H9 (cell line): ENCODE measurements around the gene PRSS2. TPM values are rescaled to one million over a fixed set of nuclear protein-coding genes. Genes with fewer than 3 reads are reported as not detected.

Experiments
- DNase-seq: peaks from one replicate; pipeline ENCODE4 v3.0.0-alpha.2; 2017
- H2AFZ ChIP-seq: one replicate; pipeline ENCODE4 v1.6.1; 2013; ENCODE audit warnings: mild to moderate bottlenecking, low read length, control low read depth, moderate library complexity
- H2AK5ac ChIP-seq: 2 replicates; pipeline ENCODE4 v1.6.1; 2013; ENCODE audit warnings: low read length, control low read depth, mixed read lengths; ENCODE audit not compliant: insufficient read length
- H2BK120ac ChIP-seq: one replicate; pipeline ENCODE4 v1.6.1; 2013; ENCODE audit warnings: low read depth, mild to moderate bottlenecking, low read length, control low read depth, inconsistent platforms; ENCODE audit not compliant: poor library complexity, severe bottlenecking
- H2BK12ac ChIP-seq: 2 replicates; pipeline ENCODE4 v1.6.1; 2013; ENCODE audit warnings: low read length, control low read depth, mixed read lengths, low read depth; ENCODE audit not compliant: insufficient read length
- H2BK15ac ChIP-seq: 2 replicates; pipeline ENCODE4 v1.6.1; 2013; ENCODE audit warnings: low read depth, low read length, control low read depth
- H2BK20ac ChIP-seq: one replicate; pipeline ENCODE4 v1.6.1; 2013; ENCODE audit warnings: low read depth, mild to moderate bottlenecking, low read length, control low read depth, inconsistent platforms; ENCODE audit not compliant: poor library complexity, severe bottlenecking
- H2BK5ac ChIP-seq: 2 replicates; pipeline ENCODE4 v1.6.1; 2013; ENCODE audit warnings: low read length, control low read depth, mixed read lengths; ENCODE audit not compliant: insufficient read length
- H3K14ac ChIP-seq: 2 replicates; pipeline ENCODE4 v1.6.1; 2013; ENCODE audit warnings: low read length, control low read depth; ENCODE audit not compliant: insufficient read depth
- H3K18ac ChIP-seq: 2 replicates; pipeline ENCODE4 v1.6.1; 2013; ENCODE audit warnings: low read depth, mild to moderate bottlenecking, mixed read lengths, low read length, control low read depth; ENCODE audit not compliant: insufficient read length
- H3K23ac ChIP-seq: 2 replicates; pipeline ENCODE4 v1.6.1; 2013; ENCODE audit warnings: low read length, control low read depth, mixed read lengths, low read depth; ENCODE audit not compliant: insufficient read length
- H3K23me2 ChIP-seq: 2 replicates; pipeline ENCODE4 v1.6.1; 2013; ENCODE audit warnings: low read depth, mild to moderate bottlenecking, mixed read lengths, low read length, control low read depth; ENCODE audit not compliant: insufficient read length, poor library complexity, severe bottlenecking
- H3K27ac ChIP-seq: 2 replicates; pipeline ENCODE4 v1.5.1; 2013; ENCODE audit warnings: low read length, control low read depth, mixed read lengths, low read depth; ENCODE audit not compliant: insufficient read length
- H3K27me3 ChIP-seq: 2 replicates; pipeline ENCODE4 v1.6.1; 2013; ENCODE audit warnings: low read length, control low read depth, inconsistent platforms; ENCODE audit not compliant: insufficient read depth
- H3K4ac ChIP-seq: 2 replicates; pipeline ENCODE4 v1.6.1; 2013; ENCODE audit warnings: low read depth, mild to moderate bottlenecking, control low read depth, inconsistent platforms, low read length, moderate library complexity
- H3K4me1 ChIP-seq: 2 replicates; pipeline ENCODE4 v1.6.1; 2013; ENCODE audit warnings: low read length, control low read depth, inconsistent platforms; ENCODE audit not compliant: insufficient read depth
- H3K4me2 ChIP-seq: 2 replicates; pipeline ENCODE4 v1.6.1; 2013; ENCODE audit warnings: low read length, control low read depth, mixed read lengths; ENCODE audit not compliant: insufficient read length, insufficient read depth
- H3K56ac ChIP-seq: 2 replicates; pipeline ENCODE4 v1.6.1; 2013; ENCODE audit warnings: low read depth, mild to moderate bottlenecking, mixed read lengths, low read length, control low read depth; ENCODE audit not compliant: insufficient read length
- H3K79me1 ChIP-seq: 2 replicates; pipeline ENCODE4 v1.6.1; 2013; ENCODE audit warnings: low read depth, mild to moderate bottlenecking, moderate library complexity, low read length, control low read depth, inconsistent platforms; ENCODE audit not compliant: insufficient read depth, poor library complexity, severe bottlenecking
- H3K79me2 ChIP-seq: 2 replicates; pipeline ENCODE4 v1.6.1; 2013; ENCODE audit warnings: low read length, control low read depth, inconsistent platforms; ENCODE audit not compliant: insufficient read depth
- H3K9ac ChIP-seq: 2 replicates; pipeline ENCODE4 v1.6.1; 2013; ENCODE audit warnings: low read length, control low read depth, mixed read lengths; ENCODE audit not compliant: insufficient read length; ENCODE audit errors: extremely low read depth
- H3K9me3 ChIP-seq: one replicate; pipeline ENCODE4 v1.6.1; 2013; ENCODE audit warnings: low read depth, low read length, inconsistent platforms; ENCODE audit not compliant: control insufficient read depth
- H3T11ph ChIP-seq: one replicate; pipeline ENCODE4 v1.6.1; 2013; ENCODE audit warnings: mild to moderate bottlenecking, low read length, control low read depth, inconsistent platforms
- H4K20me1 ChIP-seq: one replicate; pipeline ENCODE4 v1.6.1; 2013; ENCODE audit not compliant: control insufficient read depth, insufficient read length, insufficient read depth
- H4K5ac ChIP-seq: 2 replicates; pipeline ENCODE4 v1.6.1; 2013; ENCODE audit warnings: low read depth, mild to moderate bottlenecking, mixed read lengths, low read length, control low read depth; ENCODE audit not compliant: insufficient read length
- H4K8ac ChIP-seq: replicated peaks from 2 replicates; pipeline ENCODE4 v1.6.1; 2013; ENCODE audit warnings: low read length, control low read depth, mixed read lengths, low read depth; ENCODE audit not compliant: insufficient read length
- H4K91ac ChIP-seq: 2 replicates; pipeline ENCODE4 v1.6.1; 2013; ENCODE audit warnings: low read depth, mild to moderate bottlenecking, moderate library complexity, mixed read lengths, low read length, control low read depth; ENCODE audit not compliant: insufficient read length
- H3K27ac Mint-ChIP-seq, 3 experiments: 2 replicates in 2 of 3; 3 replicates in 1 of 3; pipeline ENCODE4 v1.8.0; 2020 to 2021; ENCODE audit warnings: mixed read lengths in 3 of 3, mild to moderate bottlenecking in 1 of 3, moderate library complexity in 1 of 3
- H3K27me3 Mint-ChIP-seq: 2 replicates; pipeline ENCODE4 v1.8.0; 2021; ENCODE audit warnings: low read depth, mild to moderate bottlenecking, moderate library complexity, mixed read lengths
- H3K36me3 Mint-ChIP-seq, 3 experiments: 2 replicates in 2 of 3; 3 replicates in 1 of 3; pipeline ENCODE4 v1.8.0; 2020 to 2021; ENCODE audit warnings: low read depth in 3 of 3, mixed read lengths in 3 of 3; ENCODE audit not compliant: insufficient read depth in 1 of 3
- H3K4me1 Mint-ChIP-seq, 2 experiments: 2 replicates each; pipeline ENCODE4 v1.8.0; 2020; ENCODE audit warnings: mixed read lengths in 2 of 2
- H3K4me3 Mint-ChIP-seq, 2 experiments: 2 replicates in 1 of 2; 3 replicates in 1 of 2; pipeline ENCODE4 v1.8.0; 2020 to 2021; ENCODE audit warnings: mild to moderate bottlenecking in 2 of 2, mixed read lengths in 2 of 2, moderate library complexity in 1 of 2
- H3K9me3 Mint-ChIP-seq, 2 experiments: 2 replicates in 1 of 2; 3 replicates in 1 of 2; pipeline ENCODE4 v1.8.0; 2020; ENCODE audit warnings: mild to moderate bottlenecking in 2 of 2, mixed read lengths in 2 of 2, moderate library complexity in 1 of 2
- CTCF ChIP-seq: fragments of 200-600 bp; sonication (generic); conservative IDR thresholded peaks from 3 replicates; pipeline ENCODE4 v1.8.0; 2021; ENCODE audit warnings: antibody characterized with exemption, mild to moderate bottlenecking
- WGBS: extraction: QIAGEN DNeasy Blood & Tissue Kit; methylation state at CpG from one replicate; pipeline ENCODE4 v1.1.7; 2013; ENCODE audit warnings: missing lambda C conversion rate, low lambda C conversion rate, mixed read lengths; ENCODE audit not compliant: insufficient read length; ENCODE audit errors: extremely low coverage; 5-methylcytosine and 5-hydroxymethylcytosine counted together
- total RNA-seq: library from RNA; stranded (reverse); gene quantifications from 2 replicates; pipeline ENCODE4 v1.2.1, GENCODE V29; 2021

The PRSS2 gene
- total RNA-seq, 1 experiment from 2014 or later: not detected

- Histone ChIP-seq H3K18ac (no peak overlapping the region), H2AFZ (no peak overlapping the region), H2AK5ac (no peak overlapping the region), H3K79me1 (no peaks in the 10 kb centered on the region), H4K5ac (no peak overlapping the region), H3K56ac (no peak overlapping the region), H2BK15ac (no peak overlapping the region), H4K20me1 (no peaks in the 10 kb centered on the region), H3K4ac (no peak overlapping the region), H3K4me1 (peaks cover under 1% of the 10 kb centered on the region; the same call in 1 of the 2 replicates), H3K23ac (no peak overlapping the region), H3K9ac (no peak overlapping the region), H3T11ph (no peak overlapping the region), H2BK20ac (no peak overlapping the region), H3K79me2 (no peaks in the 10 kb centered on the region), H2BK120ac (no peak overlapping the region), H2BK5ac (no peak overlapping the region), H4K8ac (no peak overlapping the region), H3K27ac (no peak overlapping the region), H4K91ac (no peak overlapping the region), H2BK12ac (no peak overlapping the region), H3K4me2 (no peak overlapping the region), H3K9me3 (no peaks in the 10 kb centered on the region), H3K23me2 (no peaks in the 10 kb centered on the region), H3K14ac (no peak overlapping the region), H3K27me3 (no peaks in the 10 kb centered on the region)
- Mint-ChIP-seq H3K27me3 (peaks cover 2% of the 10 kb centered on the region; the same call in 1 of the 2 replicates), H3K36me3 (peaks cover 0 to 12% (median 3%) of the 10 kb centered on the region in 3 experiments; a peak in 3 of 7 replicates), H3K4me3 (no peak overlapping the region), H3K4me1 (peaks cover 6 to 11% of the 10 kb centered on the region in 2 experiments), H3K9me3 (peaks cover 19% of the 10 kb centered on the region in 2 experiments), H3K27ac (no peak overlapping the region)
- TF ChIP-seq CTCF: no peak
- DNase-seq: no peak
- WGBS: no CpG with 5 or more reads among the region's 5 CpGs
Observed at GRCh38 chr7:142819530-142819929, 48.8 kb downstream of the PRSS2 start.
